ENCODE results near the gene SAMD3. TPM values are rescaled to one million over a fixed set of nuclear protein-coding genes. Genes with fewer than 3 reads are reported as not detected.

Gene SAMD3
- total and polyA plus RNA-seq, 2 donors (not counting 3 experiments of a cell fraction or from before 2014, with no cell fraction given), result not detected

- Histone ChIP-seq H3K36me3 (ENCODE audit: control insufficient read depth in 2 of 2, extremely low read depth in 1 of 2, insufficient read depth in 2 of 2, low read length in 2 of 2) (peaks cover 12 to 38% of the 10 kb centered on the region in 2 experiments), H2AFZ (ENCODE audit: low read depth, low read length) (no peak overlapping the region), H3K9me3 (replicated peaks; ENCODE audit: control insufficient read depth, insufficient read depth, low read length) (no peaks in the 10 kb centered on the region), H3K27ac (ENCODE audit: insufficient read depth, low read depth, low read length) (no peak overlapping the region), H4K20me1 (replicated peaks; ENCODE audit: control insufficient read depth, extremely low read depth, insufficient read depth, low read length) (no peaks in the 10 kb centered on the region), H3K9me1 (replicated peaks; ENCODE audit: control insufficient read depth, extremely low read depth, insufficient read depth, low read length) (no peaks in the 10 kb centered on the region), H3K79me2 (ENCODE audit: control insufficient read depth, insufficient read depth, low read length) (no peaks in the 10 kb centered on the region), H3K4me1 (ENCODE audit: control insufficient read depth, extremely low read depth, insufficient read depth, low read length) (no peaks in the 10 kb centered on the region), H3K4me3 (replicated peaks in 1 of 3; ENCODE audit: insufficient read depth in 1 of 3, low read depth in 1 of 3, low read length in 3 of 3) (no peak overlapping the region), H3K27me3 (ENCODE audit: control insufficient read depth in 2 of 2, insufficient read depth in 2 of 2, low read length in 2 of 2) (no peaks in the 10 kb centered on the region), H3K4me2 (ENCODE audit: insufficient read depth, low read length) (no peak overlapping the region), H3K9ac (replicated peaks; ENCODE audit: extremely low read depth, insufficient read depth, low read length) (no peak overlapping the region)
- dilution Hi-C loops (cut with MboI; ENCODE audit: extremely low pct_ligation_motif_present, low sequenced_read_pairs), result no loop called here
- TF ChIP-seq FOS (IDR thresholded peaks at IDR 0.05; ENCODE audit: borderline replicate concordance, insufficient read depth, low read length) (no peak), EZH2 (IDR thresholded peaks at IDR 0.05; ENCODE audit: borderline replicate concordance, low read depth, low read length, severe bottlenecking) (no peak), JUN (IDR thresholded peaks at IDR 0.05; ENCODE audit: borderline replicate concordance, insufficient read depth, insufficient read length, low read depth) (no peak), POLR2A (IDR thresholded peaks at IDR 0.05; ENCODE audit: low read depth, low read length) (no peak), MYC (IDR thresholded peaks at IDR 0.05; ENCODE audit: low read depth, low read length) (no peak), POLR2AphosphoS5 (IDR thresholded peaks at IDR 0.05; ENCODE audit: insufficient read depth, low read depth, low read length) (no peak)
- TF ChIP-seq, protein P1, sequence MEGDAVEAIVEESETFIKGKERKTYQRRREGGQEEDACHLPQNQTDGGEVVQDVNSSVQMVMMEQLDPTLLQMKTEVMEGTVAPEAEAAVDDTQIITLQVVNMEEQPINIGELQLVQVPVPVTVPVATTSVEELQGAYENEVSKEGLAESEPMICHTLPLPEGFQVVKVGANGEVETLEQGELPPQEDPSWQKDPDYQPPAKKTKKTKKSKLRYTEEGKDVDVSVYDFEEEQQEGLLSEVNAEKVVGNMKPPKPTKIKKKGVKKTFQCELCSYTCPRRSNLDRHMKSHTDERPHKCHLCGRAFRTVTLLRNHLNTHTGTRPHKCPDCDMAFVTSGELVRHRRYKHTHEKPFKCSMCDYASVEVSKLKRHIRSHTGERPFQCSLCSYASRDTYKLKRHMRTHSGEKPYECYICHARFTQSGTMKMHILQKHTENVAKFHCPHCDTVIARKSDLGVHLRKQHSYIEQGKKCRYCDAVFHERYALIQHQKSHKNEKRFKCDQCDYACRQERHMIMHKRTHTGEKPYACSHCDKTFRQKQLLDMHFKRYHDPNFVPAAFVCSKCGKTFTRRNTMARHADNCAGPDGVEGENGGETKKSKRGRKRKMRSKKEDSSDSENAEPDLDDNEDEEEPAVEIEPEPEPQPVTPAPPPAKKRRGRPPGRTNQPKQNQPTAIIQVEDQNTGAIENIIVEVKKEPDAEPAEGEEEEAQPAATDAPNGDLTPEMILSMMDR (IDR thresholded peaks at IDR 0.05; ENCODE audit: extremely low read depth in 1 of 2, insufficient read depth in 1 of 2, low read depth in 1 of 2, low read length in 2 of 2), result no peak
- TF ChIP-seq, protein P2, sequence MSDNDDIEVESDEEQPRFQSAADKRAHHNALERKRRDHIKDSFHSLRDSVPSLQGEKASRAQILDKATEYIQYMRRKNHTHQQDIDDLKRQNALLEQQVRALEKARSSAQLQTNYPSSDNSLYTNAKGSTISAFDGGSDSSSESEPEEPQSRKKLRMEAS (IDR thresholded peaks at IDR 0.05; ENCODE audit: insufficient read depth, insufficient read length), result no peak
- DNase-seq (ENCODE audit: low read depth, low spot score), result no peak
- FAIRE-seq, result no peak
- intact Hi-C loops (cut with micrococcal nuclease), result no loop called here
- ChIA-PET CTCF (interaction anchor here (1.1 kb wide), 1 partner anchor 47 kb away, joined by 3 read pairs; no protein-coding TSS in a partner anchor), POLR2A (no interaction called here)
- no TSS peak for BruUV-seq (replicated peaks)
These were observed 124.4 kb downstream of the SAMD3 start for GRCh38 chr6:130098317-130098716.

Other genes with a start within 250 kb of the SAMD3 start
- 77.1 and 86.1 TPM in 2 replicates for gene L3MBTL3, start 204.4 kb downstream of the SAMD3 start, total RNA-seq
- 17.0 and 26.5 TPM in 2 replicates for gene L3MBTL3, start 204.4 kb downstream of the SAMD3 start, polyA plus RNA-seq
- gene TMEM200A, start 143.1 kb upstream of the SAMD3 start, total RNA-seq, result 0.74 and 0.75 TPM in 2 replicates
- gene TMEM200A, start 143.1 kb upstream of the SAMD3 start, polyA plus RNA-seq, result 0.51 and 0.58 TPM in 2 replicates

Measured in endothelial cell of umbilical vein (primary cell).